IPS-15b (cell line): ENCODE measurements around the gene MTERF4.

Experiments used
- H3K27me3 ChIP-seq: one replicate; pipeline ENCODE4 v1.6.1; 2013; ENCODE audit warnings: low read length; ENCODE audit not compliant: control insufficient read depth, insufficient read depth
- H3K36me3 ChIP-seq: one replicate; pipeline ENCODE4 v1.6.1; 2013; ENCODE audit warnings: low read length; ENCODE audit not compliant: control insufficient read depth, insufficient read depth
- H3K4me1 ChIP-seq: one replicate; pipeline ENCODE4 v1.6.1; 2013; ENCODE audit warnings: mild to moderate bottlenecking, low read length; ENCODE audit not compliant: control insufficient read depth, insufficient read depth
- H3K4me3 ChIP-seq: one replicate; pipeline ENCODE4 v1.5.1; 2013; ENCODE audit warnings: low read depth, low read length
- H3K9ac ChIP-seq: one replicate; pipeline ENCODE4 v1.6.1; 2013; ENCODE audit warnings: low read depth, mild to moderate bottlenecking, low read length
- H3K9me3 ChIP-seq: one replicate; pipeline ENCODE4 v1.6.1; 2013; ENCODE audit warnings: mild to moderate bottlenecking, low read length; ENCODE audit not compliant: control insufficient read depth, insufficient read depth

The MTERF4 gene

GRCh38 chr2:241068942-241069810, 32.9 kb downstream of the MTERF4 start:
- no peak overlapping the region for H3K9ac ChIP-seq
- H3K36me3 ChIP-seq, result no peaks in the 10 kb centered on the region
- no peaks in the 10 kb centered on the region for H3K9me3 ChIP-seq
- H3K4me3 ChIP-seq, result no peak overlapping the region
- no peaks in the 10 kb centered on the region for H3K27me3 ChIP-seq
- no peaks in the 10 kb centered on the region for H3K4me1 ChIP-seq

- Histone ChIP-seq H3K36me3 (no peaks in the 10 kb centered on the region), H3K9ac (no peak overlapping the region), H3K4me3 (no peak overlapping the region), H3K27me3 (no peaks in the 10 kb centered on the region), H3K4me1 (no peaks in the 10 kb centered on the region), H3K9me3 (no peaks in the 10 kb centered on the region)
Observed at GRCh38 chr2:241068136-241068941, 33.7 kb downstream of the MTERF4 start.

- H3K4me3 ChIP-seq, result no peak overlapping the region
- no peak overlapping the region for H3K9ac ChIP-seq
- no peaks in the 10 kb centered on the region for H3K36me3 ChIP-seq
- no peaks in the 10 kb centered on the region for H3K27me3 ChIP-seq
- H3K9me3 ChIP-seq, result no peaks in the 10 kb centered on the region
- H3K4me1 ChIP-seq, result no peaks in the 10 kb centered on the region
Observed at GRCh38 chr2:241067501-241068135, 34.5 kb downstream of the MTERF4 start.

GRCh38 chr2:241066893-241067341, 35.2 kb downstream of the MTERF4 start:
- Histone ChIP-seq H3K27me3 (no peaks in the 10 kb centered on the region), H3K9ac (no peak overlapping the region), H3K4me3 (no peak overlapping the region), H3K36me3 (no peaks in the 10 kb centered on the region), H3K4me1 (no peaks in the 10 kb centered on the region), H3K9me3 (no peaks in the 10 kb centered on the region)

GRCh38 chr2:241066171-241066892, 35.8 kb downstream of the MTERF4 start:
- Histone ChIP-seq H3K4me3 (no peak overlapping the region), H3K9me3 (no peaks in the 10 kb centered on the region), H3K27me3 (no peaks in the 10 kb centered on the region), H3K36me3 (no peaks in the 10 kb centered on the region), H3K4me1 (no peaks in the 10 kb centered on the region), H3K9ac (no peak overlapping the region)

GRCh38 chr2:241065355-241065803, 36.7 kb downstream of the MTERF4 start:
- H3K4me1 ChIP-seq, result no peaks in the 10 kb centered on the region
- no peaks in the 10 kb centered on the region for H3K27me3 ChIP-seq
- no peaks in the 10 kb centered on the region for H3K9me3 ChIP-seq
- no peaks in the 10 kb centered on the region for H3K36me3 ChIP-seq
- H3K9ac ChIP-seq, result no peak overlapping the region
- H3K4me3 ChIP-seq, result no peak overlapping the region

GRCh38 chr2:241064802-241065354, 37.2 kb downstream of the MTERF4 start:
- no peaks in the 10 kb centered on the region for H3K27me3 ChIP-seq
- no peak overlapping the region for H3K9ac ChIP-seq
- no peaks in the 10 kb centered on the region for H3K9me3 ChIP-seq
- no peak overlapping the region for H3K4me3 ChIP-seq
- no peaks in the 10 kb centered on the region for H3K4me1 ChIP-seq
- no peaks in the 10 kb centered on the region for H3K36me3 ChIP-seq

GRCh38 chr2:241064008-241064801, 37.9 kb downstream of the MTERF4 start:
- Histone ChIP-seq H3K9me3 (no peaks in the 10 kb centered on the region), H3K36me3 (no peaks in the 10 kb centered on the region), H3K4me1 (no peaks in the 10 kb centered on the region), H3K4me3 (no peak overlapping the region), H3K27me3 (no peaks in the 10 kb centered on the region), H3K9ac (no peak overlapping the region)

GRCh38 chr2:241063587-241063986, 38.5 kb downstream of the MTERF4 start:
- Histone ChIP-seq H3K4me1 (no peaks in the 10 kb centered on the region), H3K9ac (no peak overlapping the region), H3K9me3 (no peaks in the 10 kb centered on the region), H3K27me3 (no peaks in the 10 kb centered on the region), H3K4me3 (no peak overlapping the region), H3K36me3 (no peaks in the 10 kb centered on the region)

- no peaks in the 10 kb centered on the region for H3K36me3 ChIP-seq
Observed at GRCh38 chr2:241063093-241063551, 39.0 kb downstream of the MTERF4 start.

More at GRCh38 chr2:241063093-241063551, 39.0 kb downstream of the MTERF4 start:
- H3K4me1 ChIP-seq, result no peaks in the 10 kb centered on the region
- H3K9me3 ChIP-seq, result no peaks in the 10 kb centered on the region
- no peak overlapping the region for H3K9ac ChIP-seq
- H3K27me3 ChIP-seq, result no peaks in the 10 kb centered on the region
- H3K4me3 ChIP-seq, result no peak overlapping the region
